Transverse colon (tissue), 4 donors: ENCODE data around the gene RBMX. TPM values are rescaled to one million over a fixed set of nuclear protein-coding genes. Genes with fewer than 3 reads are reported as not detected.

ENCODE experiments used
- DNase-seq: peaks from one replicate; pipeline ENCODE4 v3.0.0-alpha.2; 2019
- H3K27ac ChIP-seq, 4 donors: fragments of 200-600 bp; sonication (generic); 2 replicates each; pipeline ENCODE4 v1.5.1; 2016 to 2018; ENCODE audit warnings: inconsistent platforms in 4 of 4
- H3K27me3 ChIP-seq: fragments of 200-600 bp; sonication (generic); 2 replicates; pipeline ENCODE4 v1.5.1; 2017; ENCODE audit warnings: inconsistent platforms
- H3K36me3 ChIP-seq, 4 donors: fragments of 200-600 bp; sonication (generic); 2 replicates each; pipeline ENCODE4 v1.5.1; 2017 to 2019; ENCODE audit warnings: inconsistent platforms in 4 of 4
- H3K4me1 ChIP-seq, 4 donors: fragments of 200-600 bp; sonication (generic); 2 replicates each; pipeline ENCODE4 v1.5.1; 2017 to 2020; ENCODE audit warnings: inconsistent platforms in 4 of 4
- H3K4me3 ChIP-seq, 4 donors: fragments of 200-600 bp; sonication (generic); 1 replicate in 1 of 4; 2 replicates in 3 of 4; pipeline versions ENCODE4 v1.5.1 to v1.6.1; 2017 to 2019; ENCODE audit warnings: inconsistent platforms in 4 of 4
- H3K9me3 ChIP-seq, 2 donors: fragments of 200-600 bp; sonication (generic); 2 replicates each; pipeline ENCODE4 v1.5.1; 2017 to 2019; ENCODE audit warnings: inconsistent platforms in 2 of 2
- EP300 ChIP-seq: sonication (generic); formaldehyde crosslinking; IDR thresholded peaks from one replicate; pipeline ENCODE4 v1.6.1; 2017; ENCODE audit warnings: antibody characterized with exemption, low read depth
- POLR2A ChIP-seq: fragments of 450-650 bp; IDR thresholded peaks from one replicate; pipeline ENCODE4 v1.6.1; 2016; ENCODE audit warnings: antibody characterized with exemption, mild to moderate bottlenecking, moderate library complexity
- POLR2AphosphoS5 ChIP-seq, 3 donors: sonication (generic); formaldehyde crosslinking; IDR thresholded peaks; one replicate each; pipeline ENCODE4 v1.6.1; 2016; ENCODE audit warnings: antibody characterized with exemption in 3 of 3
- WGBS, 2 donors: methylation state at CpG; one replicate each; pipeline ENCODE4 v1.1.5; 2018; ENCODE audit warnings: low coverage in 1 of 2; 5-methylcytosine and 5-hydroxymethylcytosine counted together
- in situ Hi-C, 4 donors: fragments of 200-750 bp; cut with MboI; loops; one replicate each; pipeline versions ENCODE4 v1.15.0 to v1.15.1; 2017; ENCODE audit warnings: low sequenced_read_pairs in 3 of 4, low pct_ligation_motif_present in 1 of 4, low pct_unique_long_range_greater_than_20kb in 1 of 4
- intact Hi-C: fragments of 100-400 bp; cut with DNase I; formaldehyde crosslinking; loops from one replicate; pipeline ENCODE4 v1.15.1; 2023; ENCODE audit warnings: low total_unique reads
- small RNA-seq, 4 donors: library from RNA; depleted of rRNA; stranded (forward); fragments of <200 nt; gene quantifications; one replicate each; pipeline ENCODE3, GENCODE V24; 2016
- total RNA-seq, 4 donors: library from RNA; depleted of rRNA; stranded (reverse); fragments of >200 nt; gene quantifications; one replicate each; pipeline ENCODE4 v1.1.0, GENCODE V29; 2016
- TF ChIP-seq, protein P1 (sequence below), 5 experiments: fragments of 200-600 bp in 3 of 5; fragments of 450-650 bp in 2 of 5; sonication (generic) in 3 of 5; IDR thresholded peaks; 1 replicate in 2 of 5; 2 replicates in 3 of 5; pipeline ENCODE4 v1.5.1; 2016 to 2017; ENCODE audit warnings: antibody characterized with exemption in 5 of 5, inconsistent platforms in 3 of 5, mild to moderate bottlenecking in 2 of 5, moderate library complexity in 1 of 5

RBMX gene
- total RNA-seq, 4 donors from 2014 or later: 116 to 212 (median 206) TPM

GRCh38 chrX:136828830-136829229, 51.7 kb downstream of the RBMX start:
- intact Hi-C loops: no loop called here
- 86 to 90% methylated on average over 1 of the region's 1 CpG for WGBS, 2 donors

DNA sequence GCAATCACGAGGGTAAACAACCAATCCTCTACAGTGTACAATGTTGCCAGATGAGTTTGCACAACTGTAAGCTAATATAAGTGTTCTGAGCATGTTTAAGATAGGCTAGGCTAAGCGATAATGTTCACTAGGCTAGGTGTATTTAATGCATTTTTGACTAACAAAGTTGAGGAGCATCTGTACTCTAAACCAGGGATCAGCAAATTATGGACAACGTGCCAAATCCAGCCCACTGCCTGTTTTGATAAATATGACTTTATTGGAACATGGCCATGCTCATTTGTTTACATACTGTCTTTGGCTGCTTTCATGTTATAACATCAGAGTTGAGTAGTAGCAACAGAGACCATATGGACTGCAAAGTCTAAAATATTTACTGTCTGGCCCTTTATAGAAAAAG, 53.5 kb downstream of the RBMX start:
- DNase-seq: no peak

More at GRCh38 chrX:136828830-136829229, 51.7 kb downstream of the RBMX start:
- no peaks in the 10 kb centered on the region for H3K36me3 ChIP-seq
- no peak for DNase-seq
- in situ Hi-C loops: no loop called here
- H3K9me3 ChIP-seq: no peaks in the 10 kb centered on the region
- TF ChIP-seq EP300: no peak
- TF ChIP-seq, protein P1, sequence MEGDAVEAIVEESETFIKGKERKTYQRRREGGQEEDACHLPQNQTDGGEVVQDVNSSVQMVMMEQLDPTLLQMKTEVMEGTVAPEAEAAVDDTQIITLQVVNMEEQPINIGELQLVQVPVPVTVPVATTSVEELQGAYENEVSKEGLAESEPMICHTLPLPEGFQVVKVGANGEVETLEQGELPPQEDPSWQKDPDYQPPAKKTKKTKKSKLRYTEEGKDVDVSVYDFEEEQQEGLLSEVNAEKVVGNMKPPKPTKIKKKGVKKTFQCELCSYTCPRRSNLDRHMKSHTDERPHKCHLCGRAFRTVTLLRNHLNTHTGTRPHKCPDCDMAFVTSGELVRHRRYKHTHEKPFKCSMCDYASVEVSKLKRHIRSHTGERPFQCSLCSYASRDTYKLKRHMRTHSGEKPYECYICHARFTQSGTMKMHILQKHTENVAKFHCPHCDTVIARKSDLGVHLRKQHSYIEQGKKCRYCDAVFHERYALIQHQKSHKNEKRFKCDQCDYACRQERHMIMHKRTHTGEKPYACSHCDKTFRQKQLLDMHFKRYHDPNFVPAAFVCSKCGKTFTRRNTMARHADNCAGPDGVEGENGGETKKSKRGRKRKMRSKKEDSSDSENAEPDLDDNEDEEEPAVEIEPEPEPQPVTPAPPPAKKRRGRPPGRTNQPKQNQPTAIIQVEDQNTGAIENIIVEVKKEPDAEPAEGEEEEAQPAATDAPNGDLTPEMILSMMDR (IDR thresholded peaks at IDR 0.05): no peak
- no peak for TF ChIP-seq POLR2AphosphoS5 (IDR thresholded peaks at IDR 0.05)
- H3K27ac ChIP-seq: no peak overlapping the region
- H3K4me3 ChIP-seq: no peak overlapping the region
- no peaks in the 10 kb centered on the region for H3K4me1 ChIP-seq
- H3K27me3 ChIP-seq: no peaks in the 10 kb centered on the region

DNA sequence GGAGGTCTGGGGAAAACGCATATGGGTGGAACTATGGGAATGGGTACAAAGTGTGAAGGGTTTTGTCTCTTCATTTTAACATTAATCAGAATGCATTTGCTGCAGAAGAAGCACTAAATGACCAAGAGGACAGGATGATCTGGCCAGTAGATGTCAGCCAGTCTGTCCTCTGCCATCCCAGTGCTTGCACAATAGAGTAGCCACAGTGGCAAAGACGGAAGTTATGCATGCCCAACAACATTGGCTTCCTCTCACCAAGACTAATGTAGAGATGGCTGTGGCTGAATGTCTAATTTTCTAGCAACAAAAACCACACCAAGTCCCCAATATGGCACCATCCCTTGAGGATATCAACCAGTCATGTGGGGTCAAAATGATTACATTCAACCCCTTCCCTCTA, 54.8 kb downstream of the RBMX start:
- no peak for DNase-seq
- WGBS, 2 donors: 91 to 100% methylated on average over 1 to 2 of the region's 2 CpGs
- intact Hi-C loops: no loop called here
- Histone ChIP-seq H3K4me1 (no peaks in the 10 kb centered on the region), H3K9me3 (no peaks in the 10 kb centered on the region), H3K4me3 (no peak overlapping the region), H3K27me3 (no peaks in the 10 kb centered on the region), H3K36me3 (no peaks in the 10 kb centered on the region), H3K27ac (no peak overlapping the region)
- in situ Hi-C loops: no loop called here
- TF ChIP-seq EP300 (no peak), POLR2AphosphoS5 (IDR thresholded peaks at IDR 0.05) (no peak), POLR2A (no peak)
- TF ChIP-seq, protein P1 (IDR thresholded peaks at IDR 0.05): no peak

More for the DNA sequence above, 53.5 kb downstream of the RBMX start:
- H3K4me3 ChIP-seq: no peak overlapping the region
- no peaks in the 10 kb centered on the region for H3K9me3 ChIP-seq
- TF ChIP-seq POLR2A (no peak), POLR2AphosphoS5 (IDR thresholded peaks at IDR 0.05) (no peak), EP300 (no peak)
- TF ChIP-seq, protein P1 (IDR thresholded peaks at IDR 0.05): no peak
- no peak overlapping the region for H3K27ac ChIP-seq
- H3K36me3 ChIP-seq: no peaks in the 10 kb centered on the region
- intact Hi-C loops (no loop called here), in situ Hi-C loops (no loop called here)
- H3K4me1 ChIP-seq: no peaks in the 10 kb centered on the region
- H3K27me3 ChIP-seq: no peaks in the 10 kb centered on the region
- 48% methylated on average over 3 of the region's 3 CpGs; no CpG with 5 or more reads in 1 of the 2 donors for WGBS, 2 donors

Small RNA genes lying within 50 kb of the gene (small RNA-seq; reads per million reads assigned to genes)
- 0 reads per million in 4 donors for gene SNORD61

Other genes starting within 250 kb of the RBMX start
- gene CD40LG, start 232.6 kb downstream of the RBMX start, total RNA-seq: under 1 TPM in 1 of 4 donors, not detected in 3; 0.64 TPM
- gene ARHGEF6, start 99.8 kb downstream of the RBMX start, total RNA-seq: 10 to 100 TPM in 2 of 4 donors, 1 to 10 TPM in 2; 4.2 to 13.9 (median 8.2) TPM
- gene GPR101, start 153.3 kb upstream of the RBMX start, total RNA-seq: not detected